Activated T-cell treated with anti-CD3 and anti-CD28 coated beads for 4 hours (primary cell): Measurements from ENCODE around the gene ACACB.

Experiments
- DNase-seq: peaks from one replicate; pipeline ENCODE4 v3.0.0-alpha.2; 2020

The ACACB gene

GRCh38 chr12:109261087-109261486 lies 144.7 kb downstream of the ACACB start:
- no peak for DNase-seq

DNA sequence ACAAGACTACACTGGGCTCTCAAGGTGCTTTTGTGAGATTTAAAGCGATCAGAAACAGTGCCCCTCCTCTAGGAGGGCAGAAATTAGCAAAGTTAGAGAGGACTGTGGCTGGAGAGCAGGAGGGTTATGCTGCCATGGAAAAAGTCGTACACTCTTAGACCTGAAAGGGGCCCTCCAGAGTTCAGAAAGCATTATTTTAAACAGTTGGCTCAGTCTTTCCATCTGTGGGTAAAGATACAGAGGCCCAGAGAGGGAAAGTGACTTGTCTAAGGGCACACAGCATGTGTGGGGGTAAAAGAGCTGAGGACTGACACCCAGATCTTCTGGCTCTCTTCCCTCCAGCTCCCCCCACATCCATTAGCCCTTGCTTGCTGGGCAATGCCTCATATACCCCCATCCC lies 145.6 kb downstream of the ACACB start:
- DNase-seq: no peak

GRCh38 chr12:109263439-109263838 lies 147.1 kb downstream of the ACACB start:
- no peak for DNase-seq

DNA sequence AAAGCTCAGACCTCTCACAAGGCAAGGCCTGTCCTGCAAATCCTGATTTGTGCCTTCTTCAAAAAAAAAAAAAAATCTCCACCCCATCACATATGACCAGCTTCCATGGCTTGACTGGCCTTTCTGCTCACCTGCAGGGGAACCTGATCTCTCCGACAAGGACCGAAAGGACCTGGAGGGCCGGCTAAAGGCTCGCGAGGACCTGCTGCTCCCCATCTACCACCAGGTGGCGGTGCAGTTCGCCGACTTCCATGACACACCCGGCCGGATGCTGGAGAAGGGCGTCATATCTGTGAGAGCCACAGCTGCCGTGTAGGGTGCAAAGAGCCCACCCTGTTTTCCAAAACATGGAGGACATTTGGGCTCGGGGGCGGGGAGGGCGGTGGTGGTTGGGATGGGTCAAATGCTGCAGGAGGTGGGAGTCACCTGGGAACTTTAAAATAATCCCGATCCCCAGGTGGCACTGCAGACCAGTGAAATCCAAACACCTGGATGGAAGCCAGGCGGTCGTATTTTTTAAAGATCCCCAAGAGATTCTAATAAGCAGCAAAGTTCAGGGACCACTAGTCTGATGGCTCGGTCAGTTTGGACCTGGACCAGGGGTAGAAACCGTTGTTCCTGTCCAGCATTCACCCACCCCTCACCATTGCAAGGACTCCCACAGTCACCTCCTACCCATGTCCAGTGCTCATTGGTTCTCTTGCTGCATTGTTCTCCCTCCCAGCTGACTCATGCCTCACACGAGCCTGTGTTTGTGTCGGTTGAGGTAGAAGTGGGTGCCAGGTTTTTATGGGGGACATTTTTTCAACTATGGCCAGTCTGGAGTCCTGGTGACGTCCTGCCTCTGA lies 147.9 kb downstream of the ACACB start:
- DNase-seq: no peak

- DNase-seq: no peak
Measured at GRCh38 chr12:109264943-109265650, 148.7 kb downstream of the ACACB start.

DNA sequence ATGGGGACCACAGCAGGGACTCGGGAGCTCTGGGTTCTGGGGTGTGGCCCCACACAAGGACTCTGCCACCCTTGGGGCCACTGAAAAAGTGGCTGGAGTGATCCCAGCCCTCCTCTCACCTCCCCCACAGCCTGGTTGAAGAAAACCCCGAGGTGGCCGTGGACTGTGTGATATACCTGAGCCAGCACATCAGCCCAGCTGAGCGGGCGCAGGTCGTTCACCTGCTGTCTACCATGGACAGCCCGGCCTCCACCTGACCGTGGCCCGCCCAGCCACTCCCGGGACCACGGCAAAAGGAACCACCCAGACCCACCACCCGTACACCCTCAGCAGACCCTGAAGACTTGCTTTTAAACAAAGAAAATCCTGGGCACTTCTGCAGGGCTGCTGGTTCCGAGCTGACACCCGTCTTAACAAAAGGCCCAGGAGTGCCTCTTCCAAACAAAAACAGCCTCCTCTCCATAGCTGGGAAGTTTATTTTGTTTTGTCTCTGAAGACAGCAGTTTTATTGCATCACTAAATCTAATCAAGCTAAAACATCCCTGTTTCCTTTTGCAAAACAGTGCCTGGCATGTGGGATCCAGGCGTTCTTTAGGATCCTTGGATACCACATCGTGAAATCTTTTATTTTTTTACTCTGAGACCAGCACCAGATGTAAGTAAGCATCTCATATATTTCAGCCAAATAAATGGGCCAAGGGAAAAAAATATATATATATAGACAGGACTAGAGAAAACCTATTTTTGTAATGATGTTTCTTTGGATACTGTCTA lies 149.9 kb downstream of the ACACB start:
- DNase-seq: no peak

DNA sequence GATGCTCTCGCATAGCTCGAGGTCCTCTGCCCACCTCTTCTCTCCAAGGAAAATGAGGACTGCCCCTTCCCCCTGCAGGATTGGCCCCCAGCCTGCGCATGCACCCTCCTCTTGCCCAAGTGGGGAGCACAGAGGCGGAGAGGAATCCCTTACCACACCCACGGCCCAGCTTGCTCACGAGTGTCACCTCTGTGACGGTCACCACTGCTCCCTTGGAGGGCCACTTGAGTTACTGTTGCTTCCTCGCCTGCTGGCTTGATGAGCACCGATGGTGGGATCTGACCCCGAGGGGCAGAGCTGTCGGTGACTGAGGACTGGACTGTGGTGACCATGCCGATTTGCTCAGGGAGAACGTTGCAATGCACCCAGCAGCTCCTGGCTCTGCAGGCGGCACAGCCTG lies 151.0 kb downstream of the ACACB start:
- no peak for DNase-seq

GRCh38 chr12:109268896-109269295 lies 152.5 kb downstream of the ACACB start:
- DNase-seq: no peak

GRCh38 chr12:109269428-109269827 lies 153.0 kb downstream of the ACACB start:
- DNase-seq: no peak

- no peak for DNase-seq
Measured at GRCh38 chr12:109270494-109270893, 154.1 kb downstream of the ACACB start.

GRCh38 chr12:109271418-109271817 lies 155.0 kb downstream of the ACACB start:
- DNase-seq: no peak

DNA sequence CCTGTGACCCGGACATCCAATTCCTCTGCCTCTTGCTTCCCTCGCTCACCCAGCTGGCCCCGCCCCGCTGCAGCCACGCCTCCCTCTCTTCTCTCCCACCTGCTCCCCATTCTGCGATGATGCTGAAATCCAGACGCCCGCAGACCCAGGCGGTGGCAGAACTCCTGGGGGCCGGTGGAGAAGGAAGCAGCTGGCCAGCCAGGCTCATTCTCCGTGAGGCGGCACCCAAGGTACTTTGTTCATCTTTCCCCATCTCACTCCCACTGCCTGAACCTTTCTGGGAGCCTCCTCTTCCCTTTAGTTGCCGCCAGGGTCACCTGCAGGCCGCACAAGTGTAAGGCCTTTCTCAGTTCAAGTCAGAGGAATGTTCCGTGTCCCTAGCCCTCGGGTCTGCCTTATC lies 157.0 kb downstream of the ACACB start:
- DNase-seq: no peak

DNA sequence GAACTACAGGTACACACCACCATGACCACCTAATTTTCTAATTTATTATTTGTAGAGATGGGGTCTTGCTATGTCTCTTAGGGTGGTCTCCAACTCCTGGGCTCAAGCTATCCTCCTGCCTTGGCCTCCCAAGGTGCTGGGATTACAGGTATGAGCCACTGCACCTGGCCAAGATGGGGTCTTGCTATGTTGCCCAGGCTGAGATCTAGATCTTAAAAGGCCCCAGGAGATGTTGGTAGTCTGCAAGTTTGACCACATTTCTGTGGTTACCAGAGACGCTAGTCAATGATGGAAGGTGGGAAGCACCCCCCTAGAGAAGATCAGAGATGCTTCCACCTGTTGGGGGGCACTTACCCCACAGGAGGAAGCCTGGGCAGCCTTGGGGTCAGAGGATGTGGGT lies 158.0 kb downstream of the ACACB start:
- DNase-seq: no peak

GRCh38 chr12:109275173-109275572 lies 158.8 kb downstream of the ACACB start:
- DNase-seq: no peak

GRCh38 chr12:109276160-109276559 lies 159.8 kb downstream of the ACACB start:
- DNase-seq: no peak

- no peak for DNase-seq
Measured at GRCh38 chr12:109277255-109277898, 161.0 kb downstream of the ACACB start.

DNA sequence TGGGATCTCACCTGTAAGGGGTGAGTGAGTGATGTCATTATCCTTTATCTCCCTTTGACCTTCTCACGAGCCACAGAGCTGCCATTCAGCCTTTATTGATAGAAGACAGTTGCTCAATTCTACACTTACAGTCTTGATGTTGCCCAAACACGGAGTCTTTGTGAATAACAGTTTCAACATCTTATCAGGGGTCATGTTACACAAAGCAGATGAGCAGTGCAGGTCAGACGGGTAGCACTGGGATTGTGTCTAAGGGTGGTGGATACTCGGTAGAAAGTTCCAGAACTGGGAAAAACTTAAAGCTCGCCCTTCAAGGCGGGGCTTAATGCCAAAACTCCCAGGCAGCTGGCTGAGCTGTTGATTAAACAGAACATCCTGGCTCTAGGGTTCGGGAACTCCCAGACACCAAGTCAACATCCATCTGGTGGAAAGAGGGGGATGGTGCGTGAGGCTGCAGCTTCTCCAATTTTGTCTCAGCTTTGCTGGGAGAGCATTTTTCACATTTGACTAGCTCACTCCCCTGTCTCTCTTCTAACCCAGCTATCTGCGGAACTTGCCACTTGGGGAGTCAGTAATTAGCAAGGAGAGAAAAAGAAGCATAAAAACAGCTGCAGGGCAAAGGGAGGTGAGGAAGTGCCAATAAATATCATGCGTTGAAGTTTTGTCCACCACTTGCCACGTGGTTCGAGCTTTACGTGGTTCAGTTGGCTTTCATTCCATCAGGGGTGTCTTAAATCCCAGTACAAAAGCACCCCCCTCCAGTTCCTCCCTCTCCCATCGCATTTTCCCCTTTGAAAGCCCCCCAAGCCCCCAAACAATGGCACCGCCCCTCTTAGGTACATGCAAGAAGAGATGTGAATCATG lies 161.7 kb downstream of the ACACB start:
- DNase-seq: no peak

GRCh38 chr12:109278912-109279311 lies 162.5 kb downstream of the ACACB start:
- no peak for DNase-seq

DNA sequence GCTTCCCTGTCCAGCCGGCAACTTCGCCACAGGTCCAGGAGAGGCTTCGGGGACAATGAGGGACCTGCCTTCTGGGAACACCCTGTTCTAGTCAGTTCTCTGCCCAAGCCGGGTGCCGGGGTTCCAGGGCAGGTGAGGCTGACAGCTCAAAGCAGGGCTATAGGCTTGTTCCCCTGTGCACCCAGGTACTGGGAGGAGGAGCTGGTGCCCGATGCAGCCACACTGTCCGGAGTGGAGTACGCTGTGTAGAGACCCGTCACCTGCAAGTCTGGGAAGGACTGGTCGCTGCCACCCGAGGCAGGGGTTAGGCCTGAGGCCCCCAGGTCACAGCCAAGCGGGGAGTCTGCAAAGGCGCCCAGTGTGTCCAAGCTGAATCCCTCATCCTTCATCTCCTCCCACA lies 163.1 kb downstream of the ACACB start:
- no peak for DNase-seq

DNA sequence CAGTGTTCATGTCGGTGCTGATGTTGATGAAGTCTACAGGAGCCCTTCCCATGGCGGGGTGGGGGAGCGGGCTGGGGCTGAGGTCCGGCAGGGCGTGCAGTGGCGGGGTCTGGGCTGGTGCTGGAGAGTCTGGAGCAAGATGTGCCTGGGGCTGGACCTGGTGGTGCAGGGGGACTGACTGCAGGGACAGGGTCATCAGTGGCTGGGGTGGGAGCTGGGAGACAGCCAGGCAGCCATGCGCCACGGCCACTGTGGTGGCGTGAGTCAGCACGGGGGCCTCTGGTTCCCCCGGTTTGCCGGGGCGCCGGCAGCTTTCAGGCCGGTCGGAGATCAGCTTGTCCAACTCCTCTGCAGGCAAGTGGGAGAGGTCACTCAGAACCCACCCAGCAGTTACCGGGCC lies 165.1 kb downstream of the ACACB start:
- DNase-seq: no peak

- no peak for DNase-seq
Measured at GRCh38 chr12:109284392-109284791, 168.0 kb downstream of the ACACB start.

GRCh38 chr12:109286252-109286651 lies 169.9 kb downstream of the ACACB start:
- DNase-seq: no peak
